Muscle layer of colon (tissue), 2 donors: Measurements from ENCODE around the gene POMGNT1.
A peak's percentile ranks its signal among the peaks of the same experiment; 100 is the strongest.
"Not testable (repeated sequence)": the region's sequence is repeated elsewhere in the genome, so short reads cannot be mapped to it uniquely, and the experiment has no call there.

Source experiments
- H3K27ac ChIP-seq: one replicate; pipeline ENCODE4 v1.7.0; 2013; ENCODE audit warnings: low read depth, mild to moderate bottlenecking, low read length, moderate library complexity
- H3K27me3 ChIP-seq, 2 donors: one replicate each; pipeline ENCODE4 v1.7.0; 2013; ENCODE audit warnings: low read length in 2 of 2, mild to moderate bottlenecking in 2 of 2; ENCODE audit not compliant: insufficient read depth in 2 of 2, control insufficient read depth in 1 of 2
- H3K36me3 ChIP-seq: one replicate; pipeline ENCODE4 v1.7.0; 2013; ENCODE audit warnings: mild to moderate bottlenecking, low read length; ENCODE audit not compliant: insufficient read depth
- H3K4me1 ChIP-seq: one replicate; pipeline ENCODE4 v1.7.0; 2013; ENCODE audit warnings: mild to moderate bottlenecking, low read length; ENCODE audit not compliant: insufficient read depth
- H3K4me3 ChIP-seq, 2 donors: one replicate each; pipeline ENCODE4 v1.7.0; 2013; ENCODE audit warnings: low read length in 2 of 2, low read depth in 1 of 2, mild to moderate bottlenecking in 1 of 2, moderate library complexity in 1 of 2
- H3K9ac ChIP-seq: one replicate; pipeline ENCODE4 v1.7.0; 2013; ENCODE audit warnings: low read length
- H3K9me3 ChIP-seq: one replicate; pipeline ENCODE4 v1.7.0; 2013; ENCODE audit warnings: mild to moderate bottlenecking, low read length
- donor health status: abdominal sarcoma.
- donor health status: Adenocarcinoma of cecum.

POMGNT1 gene

DNA sequence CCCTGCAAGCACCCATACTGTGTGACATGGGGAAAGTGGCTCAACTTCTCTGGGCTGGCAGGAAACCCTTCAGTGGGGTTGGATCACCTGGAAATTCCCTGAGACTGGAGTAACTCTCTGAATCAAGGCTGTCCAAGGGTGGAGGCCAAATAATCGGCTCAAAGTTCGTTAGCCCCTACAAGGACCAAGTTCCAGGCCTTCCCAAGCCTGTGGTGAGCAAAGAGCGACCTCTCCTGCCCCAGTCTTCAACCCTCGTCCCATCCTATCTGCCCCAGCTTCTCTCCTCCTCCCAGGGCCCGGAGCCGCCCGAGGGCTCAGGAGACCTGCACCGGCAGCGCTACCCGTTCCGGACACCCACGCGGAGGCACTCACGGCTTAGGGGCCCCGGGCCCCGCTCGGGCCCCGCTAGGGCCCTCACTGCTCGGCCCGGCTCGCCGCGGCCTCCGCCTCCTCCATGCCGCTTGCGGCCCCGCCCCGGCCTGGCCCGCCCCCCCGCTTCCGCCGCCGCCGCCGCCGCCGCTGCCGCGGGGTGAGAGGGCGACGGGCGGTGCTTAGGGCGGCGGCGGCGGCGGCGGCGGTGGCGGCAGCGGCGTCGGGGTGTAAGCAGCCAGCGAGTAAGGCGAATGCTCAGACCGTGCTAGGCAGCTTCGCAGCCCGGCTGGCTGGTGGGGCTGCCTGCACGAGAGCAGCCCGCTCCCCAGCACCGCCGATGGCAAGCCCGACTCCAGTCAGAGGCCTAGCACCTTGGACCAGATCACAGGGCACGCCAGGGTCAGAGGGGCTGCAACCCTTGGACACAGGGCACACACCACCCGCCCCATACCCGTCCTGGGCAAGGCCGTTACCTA is at the start of gene POMGNT1:
Gene POMGNT1, minus strand, starts transcription at position 471 of the 848 bp plus-strand sequence. CDS start 613 bp downstream, outside the sequence.
- Histone ChIP-seq H3K27ac (peak within 1 kb of the TSS; percentile 85), H3K4me1 (peaks cover 26% of the 10 kb centered on the region), H3K4me3 (peak within 1 kb of the TSS; percentile 93 to 99), H3K36me3 (peaks cover 36% of the 10 kb centered on the region), H3K9me3 (no peaks in the 10 kb centered on the region), H3K9ac (peak within 1 kb of the TSS; percentile 92), H3K27me3 (no peaks in the 10 kb centered on the region)

DNA sequence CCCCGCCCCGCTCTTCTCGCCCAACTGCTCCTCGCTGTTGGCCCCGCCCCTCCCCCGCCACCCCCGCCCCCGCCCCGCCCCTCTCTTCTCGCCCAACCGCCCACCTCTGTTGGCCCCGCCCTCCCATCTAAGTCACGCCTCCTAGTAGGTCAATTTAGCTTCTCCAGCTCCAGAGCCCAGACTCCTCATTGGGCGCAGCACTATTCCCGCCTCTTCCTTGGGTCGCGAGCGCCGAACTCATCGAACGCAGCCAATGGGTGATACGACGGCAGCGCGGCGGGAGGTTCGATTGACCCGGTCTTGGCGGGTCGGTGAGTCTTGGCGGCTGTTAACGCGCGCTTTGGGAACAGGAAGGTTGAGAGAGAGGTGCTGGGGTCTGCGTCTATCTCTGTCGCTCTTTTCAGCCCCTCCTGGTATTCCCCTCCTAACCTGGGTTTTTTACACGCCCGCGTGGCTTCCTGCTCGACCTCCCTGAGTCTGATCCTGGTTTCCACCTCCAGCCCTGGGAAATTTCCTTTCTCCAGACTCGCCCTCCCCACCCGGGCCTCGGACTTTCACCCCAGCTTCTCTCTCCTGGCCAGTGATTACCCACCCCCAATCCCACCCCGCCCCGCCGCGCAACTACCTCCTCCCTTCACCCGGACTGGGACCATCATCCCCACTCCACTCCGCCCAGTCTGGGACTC is 49.3 kb upstream of the POMGNT1 start, which contains the start of gene RAD54L:
Gene RAD54L, plus strand, starts transcription at position 328 of the 686 bp plus-strand sequence. CDS start 643 bp downstream, outside the sequence.
- Histone ChIP-seq H3K9ac (peak within 1 kb of the TSS; percentile 22), H3K4me1 (peaks cover 7% of the 10 kb centered on the region), H3K27ac (no peak within 1 kb of the TSS), H3K9me3 (no peaks in the 10 kb centered on the region), H3K4me3 (peak within 1 kb of the TSS; percentile 59 to 85), H3K36me3 (no peaks in the 10 kb centered on the region), H3K27me3 (no peaks in the 10 kb centered on the region)

GRCh38 chr1:46246548-46247435 is 48.6 kb upstream of the POMGNT1 start:
- Histone ChIP-seq H3K36me3 (no peaks in the 10 kb centered on the region), H3K4me3 (peak overlapping the region; percentile 35 to 85), H3K9ac (peak overlapping the region; percentile 22), H3K27ac (no peak overlapping the region), H3K4me1 (peaks cover 7% of the 10 kb centered on the region), H3K27me3 (no peaks in the 10 kb centered on the region), H3K9me3 (no peaks in the 10 kb centered on the region)

- H3K4me1 ChIP-seq, H3K27ac ChIP-seq, H3K27me3 ChIP-seq, H3K36me3 ChIP-seq, H3K9ac ChIP-seq, H3K4me3 ChIP-seq, H3K9me3 ChIP-seq: not testable (repeated sequence)
These were observed 47.9 kb upstream of the POMGNT1 start for GRCh38 chr1:46246136-46246535.

GRCh38 chr1:46244656-46245371 is 46.6 kb upstream of the POMGNT1 start:
- no peaks in the 10 kb centered on the region for H3K27me3 ChIP-seq
- no peaks in the 10 kb centered on the region for H3K36me3 ChIP-seq
- no peak overlapping the region for H3K27ac ChIP-seq
- no peak overlapping the region for H3K4me3 ChIP-seq
- no peaks in the 10 kb centered on the region for H3K9me3 ChIP-seq
- no peak overlapping the region for H3K9ac ChIP-seq
- H3K4me1 ChIP-seq: peaks cover 7% of the 10 kb centered on the region

- not testable (repeated sequence) for H3K36me3 ChIP-seq, H3K9me3 ChIP-seq, H3K9ac ChIP-seq, H3K4me3 ChIP-seq, H3K4me1 ChIP-seq, H3K27me3 ChIP-seq, H3K27ac ChIP-seq
These were observed 45.6 kb upstream of the POMGNT1 start for GRCh38 chr1:46243831-46244230.

DNA sequence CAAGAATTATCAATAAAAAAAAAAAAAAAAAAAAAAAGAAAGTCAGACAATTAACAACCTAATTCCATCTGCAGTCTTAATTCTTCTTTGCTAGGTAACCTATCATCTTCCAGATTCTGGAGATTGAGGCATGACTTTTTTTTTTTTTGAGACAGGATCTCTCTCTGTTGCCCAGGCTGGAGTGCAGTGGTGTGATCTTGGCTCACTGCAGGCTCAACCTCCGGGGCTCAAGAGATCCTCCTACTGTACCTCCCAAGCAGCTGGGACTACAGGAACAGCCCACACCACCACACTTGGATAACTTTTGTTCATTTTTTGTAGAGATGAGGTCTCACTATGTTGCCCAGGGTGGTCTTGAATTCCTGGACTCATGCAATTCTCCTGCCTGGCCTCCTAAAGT is 44.7 kb upstream of the POMGNT1 start:
- Histone ChIP-seq H3K9ac (no peak overlapping the region), H3K9me3 (no peaks in the 10 kb centered on the region), H3K4me1 (peaks cover 2% of the 10 kb centered on the region), H3K27me3 (no peaks in the 10 kb centered on the region), H3K4me3 (no peak overlapping the region), H3K36me3 (no peaks in the 10 kb centered on the region), H3K27ac (no peak overlapping the region)

DNA sequence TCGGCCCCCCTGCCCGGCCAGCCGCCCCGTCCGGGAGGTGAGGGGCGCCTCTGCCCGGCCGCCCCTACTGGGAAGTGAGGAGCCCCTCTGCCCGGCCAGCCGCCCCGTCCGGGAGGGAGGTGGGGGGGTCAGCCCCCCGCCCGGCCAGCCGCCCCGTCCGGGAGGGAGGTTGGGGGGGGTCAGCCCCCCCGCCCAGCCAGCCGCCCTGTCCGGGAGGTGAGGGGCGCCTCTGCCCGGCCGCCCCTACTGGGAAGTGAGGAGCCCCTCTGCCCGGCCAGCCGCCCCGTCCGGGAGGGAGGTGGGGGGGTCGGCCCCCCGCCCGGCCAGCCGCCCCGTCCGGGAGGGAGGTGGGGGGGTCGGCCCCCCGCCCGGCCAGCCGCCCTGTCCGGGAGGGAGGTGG is 43.5 kb upstream of the POMGNT1 start:
- H3K9me3 ChIP-seq, H3K27ac ChIP-seq, H3K36me3 ChIP-seq, H3K4me3 ChIP-seq, H3K4me1 ChIP-seq, H3K27me3 ChIP-seq, H3K9ac ChIP-seq: not testable (repeated sequence)

DNA sequence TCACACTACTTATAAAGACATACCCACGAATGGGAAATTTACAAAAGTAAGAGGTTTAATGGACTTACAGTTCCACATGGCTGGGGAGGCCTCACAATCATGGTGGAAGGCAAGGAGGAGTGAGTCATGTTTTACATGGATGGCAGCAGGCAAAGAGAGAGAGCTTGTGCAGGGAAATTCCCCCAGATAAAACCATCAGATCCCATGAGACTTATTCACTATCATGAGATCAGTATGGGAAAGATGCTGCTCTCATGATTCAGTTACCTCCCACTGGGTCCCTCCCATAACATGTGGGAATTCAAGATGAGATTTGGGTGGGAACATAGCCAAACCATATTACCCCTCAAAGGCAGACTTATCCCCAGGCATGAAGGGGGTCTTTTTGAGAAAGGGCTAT is 40.6 kb upstream of the POMGNT1 start:
- H3K27ac ChIP-seq, H3K9ac ChIP-seq, H3K27me3 ChIP-seq, H3K4me1 ChIP-seq, H3K36me3 ChIP-seq, H3K4me3 ChIP-seq, H3K9me3 ChIP-seq: not testable (repeated sequence)

- Histone ChIP-seq H3K9ac (no peak overlapping the region), H3K9me3 (no peaks in the 10 kb centered on the region), H3K4me1 (no peaks in the 10 kb centered on the region), H3K27me3 (no peaks in the 10 kb centered on the region), H3K4me3 (no peak overlapping the region), H3K27ac (no peak overlapping the region), H3K36me3 (no peaks in the 10 kb centered on the region)
These were observed 38.6 kb upstream of the POMGNT1 start for GRCh38 chr1:46236882-46237281.

- not testable (repeated sequence) for H3K36me3 ChIP-seq, H3K4me1 ChIP-seq
These were observed 33.0 kb upstream of the POMGNT1 start for GRCh38 chr1:46231231-46231630.

More at GRCh38 chr1:46231231-46231630, 33.0 kb upstream of the POMGNT1 start:
- not testable (repeated sequence) for H3K4me3 ChIP-seq, H3K27ac ChIP-seq, H3K27me3 ChIP-seq, H3K9me3 ChIP-seq, H3K9ac ChIP-seq
